ENCODE measurements around the gene POTEB3. TPM values are rescaled to one million over a fixed set of nuclear protein-coding genes. Genes with fewer than 3 reads are reported as not detected.

Gene POTEB3
- not detected in 2 replicates for total RNA-seq

DNA sequence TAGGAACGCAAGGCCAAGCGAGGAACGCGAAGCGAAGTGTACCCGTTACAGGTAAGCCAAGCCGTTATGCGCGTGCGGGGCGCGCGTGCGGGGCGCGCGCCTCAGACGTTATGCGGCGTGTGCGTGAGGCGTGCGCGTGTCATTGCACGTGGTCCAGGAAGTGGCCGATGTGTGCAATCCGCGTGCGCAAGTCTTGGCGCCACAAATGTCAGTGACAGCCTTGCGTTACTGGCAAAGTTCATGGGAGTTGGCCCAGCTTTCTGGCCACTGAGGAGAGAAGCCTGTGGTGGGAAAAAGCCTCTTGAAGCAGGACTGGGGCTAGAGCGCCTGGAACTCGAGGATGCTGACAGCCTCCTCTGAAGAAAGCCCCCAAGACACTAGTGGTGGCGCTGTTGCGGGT is at the start of gene POTEB3:
Gene POTEB3, minus strand, starts transcription at position 101 of the 400 bp plus-strand sequence. CDS start 488 bp downstream, outside the sequence.

Measured in uterine smooth muscle cell (primary cell).